Stimulated activated CD4-positive, alpha-beta T cell treated with anti-CD3 and anti-CD28 coated beads, Interleukin-15, amount 100 ng/mL, for 24 hours (primary cell): ENCODE results near the gene BBS9.
"Not testable (repeated sequence)": the region's sequence is repeated elsewhere in the genome, so short reads cannot be mapped to it uniquely, and the experiment has no call there.

Experiments
- DNase-seq: peaks from one replicate; pipeline ENCODE4 v3.0.0-alpha.2; 2020

BBS9 gene

GRCh38 chr7:33128990-33129805 lies at the start of gene BBS9:
Gene BBS9, plus strand, starts transcription at chr7:33129564. Its CDS starts 16,689 bp downstream, at chr7:33146253.
- peak; percentile 95 for DNase-seq

DNA sequence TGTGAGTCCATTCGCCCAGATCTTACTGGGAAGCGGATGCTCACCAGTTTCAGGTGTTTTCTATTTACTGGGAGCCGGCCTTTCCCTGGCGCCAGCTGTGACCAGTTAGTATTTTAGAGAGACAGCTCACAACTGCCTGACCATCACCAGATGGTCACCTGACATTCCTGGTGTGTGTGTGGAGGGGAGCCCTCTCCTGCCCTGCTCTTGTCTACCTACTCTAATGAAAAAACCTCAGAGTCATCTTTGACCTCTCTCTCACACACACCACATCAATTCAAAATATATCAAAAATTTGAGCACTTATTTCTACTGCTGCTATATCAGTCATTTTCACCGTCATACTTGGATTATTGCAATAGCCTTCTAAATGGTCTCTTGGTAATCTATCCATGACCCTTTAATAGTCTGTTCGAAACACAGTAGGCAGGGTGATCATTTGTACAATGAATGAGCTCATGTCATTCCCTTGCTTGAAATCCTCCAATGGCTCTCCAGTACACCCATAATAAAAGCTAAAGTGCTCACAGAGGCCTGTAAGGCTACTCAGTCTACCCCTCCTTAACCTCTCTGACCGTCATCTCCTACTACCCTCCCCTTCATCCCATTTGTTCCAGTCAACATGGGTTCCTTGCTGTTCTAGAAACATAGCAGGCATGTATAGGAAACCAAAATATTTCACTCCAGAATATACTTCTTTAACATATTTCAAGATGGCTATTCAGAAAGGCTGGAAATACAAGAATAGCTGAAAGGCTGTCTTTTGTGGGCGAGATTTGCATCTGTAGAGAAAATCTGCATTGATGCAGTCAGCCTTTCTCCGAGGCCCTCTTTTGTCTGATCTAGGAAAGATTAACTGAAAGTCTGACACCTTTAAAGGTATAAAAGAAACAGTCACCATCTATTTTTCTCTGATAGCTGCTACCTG lies 49.3 kb upstream of the BBS9 start:
- no peak for DNase-seq

DNA sequence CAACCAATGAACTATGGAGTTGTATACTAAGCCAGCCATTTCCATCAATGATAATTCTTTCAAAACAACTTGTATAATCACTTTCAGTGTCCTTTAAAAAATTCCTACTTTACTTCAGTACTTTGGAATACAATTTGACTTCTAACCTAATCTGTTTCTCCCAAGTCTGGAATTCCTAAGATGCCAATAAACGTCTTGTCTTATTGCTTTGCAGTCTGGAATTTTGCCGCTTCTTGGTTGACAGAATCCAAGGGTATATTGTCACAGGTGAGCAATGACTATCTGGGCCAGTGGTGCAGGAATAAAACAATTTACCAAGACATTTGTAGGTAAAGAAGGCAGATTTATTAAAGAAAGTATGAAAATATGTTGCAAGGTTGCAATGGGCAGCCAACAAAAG lies 42.0 kb upstream of the BBS9 start:
- no peak for DNase-seq

- no peak for DNase-seq
Measured at GRCh38 chr7:33087858-33088257, 41.5 kb upstream of the BBS9 start.

- DNase-seq: no peak
Measured at GRCh38 chr7:33089142-33089541, 40.2 kb upstream of the BBS9 start.

DNA sequence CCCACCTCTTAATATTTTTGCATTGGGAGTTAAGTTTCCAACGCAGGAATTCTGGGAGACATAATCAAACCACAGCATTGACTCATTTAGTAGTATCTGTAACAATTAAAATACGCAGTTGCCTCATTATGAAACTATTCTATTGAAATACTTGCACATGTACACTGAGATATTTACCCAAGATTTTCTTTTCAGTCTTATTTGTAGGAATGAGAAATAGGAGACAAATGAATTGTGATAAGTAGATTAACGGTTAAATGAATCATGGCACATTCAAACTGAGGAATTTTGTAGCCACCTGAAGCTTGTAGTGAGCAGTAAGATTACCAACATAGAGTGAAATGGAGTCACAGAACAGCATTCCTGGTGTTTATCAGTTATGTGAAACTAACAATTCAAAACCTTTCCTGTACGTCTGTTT lies 38.2 kb upstream of the BBS9 start:
- no peak for DNase-seq

DNA sequence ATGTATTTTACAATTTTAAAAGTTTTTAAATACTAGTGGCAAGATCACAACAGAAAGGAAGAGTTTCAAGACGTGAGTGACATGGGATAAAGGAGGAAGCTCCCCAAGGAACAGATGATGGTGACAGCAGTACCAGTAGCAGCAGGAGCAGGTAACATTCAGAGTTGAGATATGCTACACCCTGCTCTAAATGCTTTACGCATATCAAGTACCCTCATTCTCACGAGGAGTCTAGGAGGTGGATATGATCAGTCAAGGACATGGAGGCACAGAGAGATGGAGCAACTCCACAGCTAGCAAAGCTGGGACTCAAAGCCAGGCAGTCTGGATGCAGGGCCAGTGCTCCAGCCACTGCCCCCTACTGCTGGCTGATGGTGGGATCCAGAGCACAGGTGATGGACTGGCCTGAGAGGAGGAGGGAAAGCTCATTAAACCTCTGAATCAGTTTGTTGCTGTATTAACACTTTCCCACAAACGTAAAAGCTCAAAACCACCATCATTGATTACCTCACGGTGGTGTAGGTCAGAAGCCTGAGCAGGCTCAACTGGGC lies 37.6 kb upstream of the BBS9 start:
- DNase-seq: no peak

DNA sequence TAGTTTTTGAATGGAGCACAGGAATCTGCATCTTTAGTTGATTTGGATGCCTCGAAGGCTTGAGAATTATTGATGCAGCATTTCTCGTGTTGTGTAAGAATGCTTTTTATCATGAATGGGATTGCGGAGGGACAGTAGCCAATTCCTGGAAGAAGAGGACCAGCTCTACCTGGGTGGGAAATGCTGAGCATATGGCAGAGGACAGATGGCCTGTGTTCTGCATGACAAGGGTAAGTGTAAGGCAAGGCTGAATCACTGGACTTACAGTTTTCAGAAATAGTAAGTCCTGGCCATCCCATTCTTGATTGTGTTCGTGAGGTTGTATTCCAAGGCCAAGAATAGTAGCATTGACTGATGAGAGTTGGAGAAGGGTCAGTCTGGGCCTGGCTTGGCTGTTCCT lies 36.1 kb upstream of the BBS9 start:
- DNase-seq: no peak

DNA sequence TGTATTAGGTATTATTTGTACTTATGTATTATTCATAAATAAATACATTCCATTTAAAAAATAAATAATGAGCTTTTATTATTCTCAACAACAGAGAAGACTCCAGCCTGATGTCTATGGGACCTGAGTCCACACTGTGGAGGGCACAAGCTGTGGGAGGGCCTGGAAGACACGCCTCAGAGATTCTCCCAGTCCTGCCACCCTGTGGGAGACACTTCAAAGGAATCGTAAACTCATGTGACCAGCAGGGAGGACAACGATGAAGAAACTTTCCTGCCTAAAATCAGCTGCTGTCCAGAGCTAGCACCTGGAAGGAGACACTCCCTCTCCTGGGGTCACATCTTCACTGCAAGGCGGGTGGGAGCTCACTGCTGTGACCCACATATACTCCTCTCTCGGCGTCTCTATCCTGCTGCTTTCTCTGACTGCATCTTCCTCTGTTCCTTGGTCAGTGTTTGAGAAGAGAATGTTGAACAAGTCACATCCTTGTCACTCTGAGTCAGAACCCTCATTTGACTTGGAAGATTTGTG lies 34.6 kb upstream of the BBS9 start:
- not testable (repeated sequence) for DNase-seq

GRCh38 chr7:33099154-33099940 lies 30.0 kb upstream of the BBS9 start:
- DNase-seq: no peak

DNA sequence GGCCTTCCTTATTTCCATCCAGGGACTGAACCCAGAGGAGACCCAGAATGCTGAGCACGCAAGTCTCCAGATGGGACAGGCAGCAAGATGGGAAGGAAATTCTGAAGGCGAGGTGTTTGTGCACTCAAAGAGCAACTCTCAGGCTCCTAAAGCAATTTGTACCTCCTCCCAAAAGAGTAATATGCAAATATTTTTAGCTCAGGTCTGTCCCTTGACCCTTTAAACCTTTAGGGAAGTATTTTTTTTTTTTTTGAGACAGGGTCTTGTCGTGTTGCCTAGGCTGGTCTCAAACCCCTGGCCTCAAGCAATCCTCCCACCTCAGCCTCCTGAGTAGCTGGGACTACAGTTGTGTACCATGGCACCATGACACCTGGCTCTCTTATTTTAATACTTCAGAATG lies 28.6 kb upstream of the BBS9 start:
- no peak for DNase-seq

GRCh38 chr7:33101906-33102305 lies 27.5 kb upstream of the BBS9 start:
- no peak for DNase-seq

GRCh38 chr7:33107136-33108066 lies 22.0 kb upstream of the BBS9 start:
- DNase-seq: peak; percentile 22

DNA sequence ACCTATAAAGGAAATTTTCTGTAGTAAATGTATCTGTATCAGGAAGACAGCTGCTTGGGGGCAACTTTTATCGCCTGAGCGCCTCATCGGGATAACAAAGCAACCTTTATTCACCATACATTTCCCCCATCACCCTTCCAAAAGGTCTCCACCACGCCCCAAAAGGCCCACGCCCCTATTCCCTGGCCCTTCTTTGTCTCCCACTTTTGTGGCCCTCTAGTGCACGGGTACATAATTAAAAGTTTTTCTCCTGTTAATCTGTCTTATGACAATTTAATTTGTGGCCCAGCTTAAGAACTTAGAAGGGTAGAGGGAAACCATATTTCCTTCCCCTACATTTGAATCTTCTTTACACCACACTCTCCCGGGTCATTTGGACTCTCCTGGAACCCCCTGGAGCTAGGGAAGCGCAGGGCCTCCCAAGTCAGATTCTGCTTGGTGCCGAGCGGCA lies 20.8 kb upstream of the BBS9 start:
- peak; percentile 55 for DNase-seq

DNA sequence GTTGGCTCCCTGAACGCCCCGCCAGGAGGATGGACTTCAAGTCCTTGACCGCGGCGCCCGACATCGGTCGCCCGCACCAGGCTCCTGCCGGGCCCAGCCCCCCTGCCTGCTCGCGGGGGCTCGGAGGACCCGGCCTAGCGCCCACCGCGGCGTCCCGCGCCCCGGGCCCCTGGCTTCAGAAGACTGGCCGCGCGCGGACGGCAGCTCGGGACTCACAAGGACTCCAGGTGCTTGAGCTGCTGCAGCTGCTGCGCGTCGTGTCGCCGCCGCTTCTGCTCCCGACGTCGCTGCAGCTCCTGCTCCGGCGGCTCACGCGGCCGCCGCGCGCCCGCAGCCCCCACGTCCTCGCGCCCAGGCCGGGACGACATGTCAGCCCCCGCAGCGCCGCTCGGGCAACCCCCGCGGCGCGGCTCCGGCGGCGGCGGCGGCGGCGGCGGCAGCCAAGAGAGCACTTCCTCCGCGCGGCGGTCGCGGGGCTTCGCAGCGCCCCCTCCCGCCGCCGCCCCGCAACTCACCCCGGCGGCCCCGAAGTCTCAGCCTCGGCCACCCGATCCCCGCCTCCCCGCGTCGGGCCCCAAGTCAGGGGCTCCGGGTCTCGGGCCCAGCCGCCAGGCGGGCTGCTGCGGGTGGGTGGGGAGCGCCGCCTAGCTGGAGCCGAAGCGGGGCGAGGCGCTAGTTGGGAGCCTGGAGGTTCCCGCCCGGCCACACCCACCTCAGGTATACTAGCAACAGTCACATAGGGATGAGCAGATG lies 20.2 kb upstream of the BBS9 start, which contains the start of gene RP9:
Gene RP9, minus strand, starts transcription at position 400 of the 753 bp plus-strand sequence. Its CDS starts 32 bp downstream, at position 368.
- DNase-seq: peak; percentile 84

DNA sequence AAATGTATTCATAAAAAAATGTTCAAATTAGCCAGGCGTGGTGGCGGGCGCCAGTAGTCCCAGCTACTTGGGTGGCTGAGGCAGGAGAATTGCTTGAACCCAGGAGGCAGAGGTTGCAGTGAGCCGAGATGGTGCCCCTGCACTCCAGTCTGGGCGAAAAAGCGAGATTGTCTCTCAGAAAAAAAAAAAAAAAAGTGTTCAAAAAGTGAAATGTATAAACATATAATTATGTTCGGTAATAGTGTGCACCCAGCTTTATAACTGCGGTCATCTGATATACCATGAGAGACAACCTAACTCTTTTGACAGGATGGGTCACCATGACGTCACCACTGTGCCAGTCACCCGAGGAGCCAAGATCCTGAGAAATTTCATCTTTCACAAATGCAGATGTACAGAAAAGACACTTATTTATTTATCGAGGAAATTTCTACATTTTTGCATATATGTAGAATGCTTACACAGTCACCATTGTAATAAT lies 19.6 kb upstream of the BBS9 start:
- peak; percentile 17 for DNase-seq

DNA sequence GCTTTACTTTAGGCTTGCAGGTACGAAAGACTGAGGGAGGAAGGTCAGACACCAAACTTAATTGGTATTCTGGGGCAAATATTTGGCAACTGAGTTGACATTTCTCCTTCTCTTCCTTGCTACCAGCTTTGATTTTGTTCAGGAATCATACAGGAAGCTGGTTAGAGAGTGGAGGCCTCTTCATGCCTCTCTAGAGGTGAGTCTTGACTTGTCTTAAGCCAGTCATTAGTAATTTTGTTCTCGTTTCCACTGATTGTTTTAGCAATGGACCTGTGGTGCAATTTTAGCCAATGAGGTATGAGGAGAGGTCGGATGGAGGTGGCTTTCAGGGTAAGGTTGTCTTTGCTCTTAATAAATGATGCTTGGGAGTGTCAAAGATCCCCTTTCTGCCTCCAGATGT lies 17.8 kb upstream of the BBS9 start:
- no peak for DNase-seq

DNA sequence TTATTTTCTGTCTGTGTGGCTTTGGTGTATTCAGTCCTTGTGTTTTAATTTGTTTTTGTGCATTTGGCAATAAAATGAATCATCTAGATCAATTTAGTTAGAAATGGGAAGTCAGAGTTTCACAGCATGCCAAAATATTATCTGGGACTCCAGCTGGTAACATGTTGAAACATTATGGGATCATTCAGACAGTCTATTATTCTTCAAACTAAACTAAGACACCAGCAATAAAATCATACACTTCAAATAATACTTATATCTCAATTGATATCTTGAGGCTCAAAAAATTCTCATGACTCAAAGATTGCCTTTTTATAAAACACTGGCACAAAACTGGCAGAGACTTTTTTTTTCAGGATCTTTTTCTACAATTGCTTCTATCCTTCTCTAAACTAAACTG lies 14.4 kb upstream of the BBS9 start:
- no peak for DNase-seq

DNA sequence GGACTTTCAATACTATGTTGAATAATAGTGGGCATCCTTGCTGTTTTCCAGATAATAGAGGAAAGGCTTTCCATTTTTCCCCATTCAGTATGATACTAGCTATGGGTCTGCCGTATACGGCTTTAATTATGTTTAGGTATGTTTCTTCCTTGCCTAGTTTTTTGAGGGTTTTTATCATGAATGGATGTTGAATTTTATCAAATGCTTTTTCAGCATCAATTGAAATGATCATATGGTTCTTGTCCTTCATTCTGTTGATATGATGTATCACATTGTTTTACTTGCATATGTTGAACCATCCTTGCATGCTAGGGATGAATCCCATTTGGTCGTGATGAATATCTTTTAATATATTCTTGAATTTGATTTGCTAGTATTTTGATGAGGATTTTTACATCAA lies 11.0 kb upstream of the BBS9 start:
- no peak for DNase-seq

DNA sequence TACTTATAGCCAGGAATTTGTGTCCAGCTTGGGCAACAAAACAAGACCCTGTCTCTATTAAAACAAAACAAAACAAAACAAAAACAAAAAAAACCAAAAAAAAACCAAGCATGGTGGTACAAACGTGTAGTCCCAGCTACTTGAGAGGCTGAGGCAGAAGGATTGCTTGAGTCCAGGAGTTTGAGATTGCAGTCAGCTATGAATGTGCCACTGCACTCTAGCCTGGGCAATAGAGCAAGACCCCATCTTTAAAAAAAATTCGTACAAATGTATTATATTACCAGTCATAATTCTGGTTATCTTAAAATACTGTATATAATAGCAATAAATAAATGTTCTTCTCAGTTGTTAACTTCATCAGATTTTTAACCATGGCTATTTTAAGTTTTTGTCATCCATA lies 2.3 kb upstream of the BBS9 start:
- DNase-seq: no peak
